H9 (cell line): ENCODE results near the gene ABCB11. TPM values are rescaled to one million over a fixed set of nuclear protein-coding genes. Genes with fewer than 3 reads are reported as not detected.

Experiments used
- DNase-seq: peaks from one replicate; pipeline ENCODE4 v3.0.0-alpha.2; 2017
- H2AFZ ChIP-seq: one replicate; pipeline ENCODE4 v1.6.1; 2013; ENCODE audit warnings: mild to moderate bottlenecking, low read length, control low read depth, moderate library complexity
- H2AK5ac ChIP-seq: 2 replicates; pipeline ENCODE4 v1.6.1; 2013; ENCODE audit warnings: low read length, control low read depth, mixed read lengths; ENCODE audit not compliant: insufficient read length
- H2BK120ac ChIP-seq: one replicate; pipeline ENCODE4 v1.6.1; 2013; ENCODE audit warnings: low read depth, mild to moderate bottlenecking, low read length, control low read depth, inconsistent platforms; ENCODE audit not compliant: poor library complexity, severe bottlenecking
- H2BK12ac ChIP-seq: 2 replicates; pipeline ENCODE4 v1.6.1; 2013; ENCODE audit warnings: low read length, control low read depth, mixed read lengths, low read depth; ENCODE audit not compliant: insufficient read length
- H2BK15ac ChIP-seq: 2 replicates; pipeline ENCODE4 v1.6.1; 2013; ENCODE audit warnings: low read depth, low read length, control low read depth
- H2BK20ac ChIP-seq: one replicate; pipeline ENCODE4 v1.6.1; 2013; ENCODE audit warnings: low read depth, mild to moderate bottlenecking, low read length, control low read depth, inconsistent platforms; ENCODE audit not compliant: poor library complexity, severe bottlenecking
- H2BK5ac ChIP-seq: 2 replicates; pipeline ENCODE4 v1.6.1; 2013; ENCODE audit warnings: low read length, control low read depth, mixed read lengths; ENCODE audit not compliant: insufficient read length
- H3K14ac ChIP-seq: 2 replicates; pipeline ENCODE4 v1.6.1; 2013; ENCODE audit warnings: low read length, control low read depth; ENCODE audit not compliant: insufficient read depth
- H3K18ac ChIP-seq: 2 replicates; pipeline ENCODE4 v1.6.1; 2013; ENCODE audit warnings: low read depth, mild to moderate bottlenecking, mixed read lengths, low read length, control low read depth; ENCODE audit not compliant: insufficient read length
- H3K23ac ChIP-seq: 2 replicates; pipeline ENCODE4 v1.6.1; 2013; ENCODE audit warnings: low read length, control low read depth, mixed read lengths, low read depth; ENCODE audit not compliant: insufficient read length
- H3K23me2 ChIP-seq: 2 replicates; pipeline ENCODE4 v1.6.1; 2013; ENCODE audit warnings: low read depth, mild to moderate bottlenecking, mixed read lengths, low read length, control low read depth; ENCODE audit not compliant: insufficient read length, poor library complexity, severe bottlenecking
- H3K27ac ChIP-seq: 2 replicates; pipeline ENCODE4 v1.5.1; 2013; ENCODE audit warnings: low read length, control low read depth, mixed read lengths, low read depth; ENCODE audit not compliant: insufficient read length
- H3K27me3 ChIP-seq: 2 replicates; pipeline ENCODE4 v1.6.1; 2013; ENCODE audit warnings: low read length, control low read depth, inconsistent platforms; ENCODE audit not compliant: insufficient read depth
- H3K4ac ChIP-seq: 2 replicates; pipeline ENCODE4 v1.6.1; 2013; ENCODE audit warnings: low read depth, mild to moderate bottlenecking, control low read depth, inconsistent platforms, low read length, moderate library complexity
- H3K4me1 ChIP-seq: 2 replicates; pipeline ENCODE4 v1.6.1; 2013; ENCODE audit warnings: low read length, control low read depth, inconsistent platforms; ENCODE audit not compliant: insufficient read depth
- H3K4me2 ChIP-seq: 2 replicates; pipeline ENCODE4 v1.6.1; 2013; ENCODE audit warnings: low read length, control low read depth, mixed read lengths; ENCODE audit not compliant: insufficient read length, insufficient read depth
- H3K56ac ChIP-seq: 2 replicates; pipeline ENCODE4 v1.6.1; 2013; ENCODE audit warnings: low read depth, mild to moderate bottlenecking, mixed read lengths, low read length, control low read depth; ENCODE audit not compliant: insufficient read length
- H3K79me1 ChIP-seq: 2 replicates; pipeline ENCODE4 v1.6.1; 2013; ENCODE audit warnings: low read depth, mild to moderate bottlenecking, moderate library complexity, low read length, control low read depth, inconsistent platforms; ENCODE audit not compliant: insufficient read depth, poor library complexity, severe bottlenecking
- H3K79me2 ChIP-seq: 2 replicates; pipeline ENCODE4 v1.6.1; 2013; ENCODE audit warnings: low read length, control low read depth, inconsistent platforms; ENCODE audit not compliant: insufficient read depth
- H3K9ac ChIP-seq: 2 replicates; pipeline ENCODE4 v1.6.1; 2013; ENCODE audit warnings: low read length, control low read depth, mixed read lengths; ENCODE audit not compliant: insufficient read length; ENCODE audit errors: extremely low read depth
- H3K9me3 ChIP-seq: one replicate; pipeline ENCODE4 v1.6.1; 2013; ENCODE audit warnings: low read depth, low read length, inconsistent platforms; ENCODE audit not compliant: control insufficient read depth
- H3T11ph ChIP-seq: one replicate; pipeline ENCODE4 v1.6.1; 2013; ENCODE audit warnings: mild to moderate bottlenecking, low read length, control low read depth, inconsistent platforms
- H4K20me1 ChIP-seq: one replicate; pipeline ENCODE4 v1.6.1; 2013; ENCODE audit not compliant: control insufficient read depth, insufficient read length, insufficient read depth
- H4K5ac ChIP-seq: 2 replicates; pipeline ENCODE4 v1.6.1; 2013; ENCODE audit warnings: low read depth, mild to moderate bottlenecking, mixed read lengths, low read length, control low read depth; ENCODE audit not compliant: insufficient read length
- H4K8ac ChIP-seq: replicated peaks from 2 replicates; pipeline ENCODE4 v1.6.1; 2013; ENCODE audit warnings: low read length, control low read depth, mixed read lengths, low read depth; ENCODE audit not compliant: insufficient read length
- H4K91ac ChIP-seq: 2 replicates; pipeline ENCODE4 v1.6.1; 2013; ENCODE audit warnings: low read depth, mild to moderate bottlenecking, moderate library complexity, mixed read lengths, low read length, control low read depth; ENCODE audit not compliant: insufficient read length
- H3K27ac Mint-ChIP-seq, 3 experiments: 2 replicates in 2 of 3; 3 replicates in 1 of 3; pipeline ENCODE4 v1.8.0; 2020 to 2021; ENCODE audit warnings: mixed read lengths in 3 of 3, mild to moderate bottlenecking in 1 of 3, moderate library complexity in 1 of 3
- H3K27me3 Mint-ChIP-seq: 2 replicates; pipeline ENCODE4 v1.8.0; 2021; ENCODE audit warnings: low read depth, mild to moderate bottlenecking, moderate library complexity, mixed read lengths
- H3K36me3 Mint-ChIP-seq, 3 experiments: 2 replicates in 2 of 3; 3 replicates in 1 of 3; pipeline ENCODE4 v1.8.0; 2020 to 2021; ENCODE audit warnings: low read depth in 3 of 3, mixed read lengths in 3 of 3; ENCODE audit not compliant: insufficient read depth in 1 of 3
- H3K4me1 Mint-ChIP-seq, 2 experiments: 2 replicates each; pipeline ENCODE4 v1.8.0; 2020; ENCODE audit warnings: mixed read lengths in 2 of 2
- H3K4me3 Mint-ChIP-seq, 2 experiments: 2 replicates in 1 of 2; 3 replicates in 1 of 2; pipeline ENCODE4 v1.8.0; 2020 to 2021; ENCODE audit warnings: mild to moderate bottlenecking in 2 of 2, mixed read lengths in 2 of 2, moderate library complexity in 1 of 2
- H3K9me3 Mint-ChIP-seq, 2 experiments: 2 replicates in 1 of 2; 3 replicates in 1 of 2; pipeline ENCODE4 v1.8.0; 2020; ENCODE audit warnings: mild to moderate bottlenecking in 2 of 2, mixed read lengths in 2 of 2, moderate library complexity in 1 of 2
- WGBS: extraction: QIAGEN DNeasy Blood & Tissue Kit; methylation state at CpG from one replicate; pipeline ENCODE4 v1.1.7; 2013; ENCODE audit warnings: missing lambda C conversion rate, low lambda C conversion rate, mixed read lengths; ENCODE audit not compliant: insufficient read length; ENCODE audit errors: extremely low coverage; 5-methylcytosine and 5-hydroxymethylcytosine counted together
- total RNA-seq: library from RNA; stranded (reverse); gene quantifications from 2 replicates; pipeline ENCODE4 v1.2.1, GENCODE V29; 2021
- TF ChIP-seq, protein P1 (sequence below): fragments of 200-600 bp; sonication (generic); conservative IDR thresholded peaks from 3 replicates; pipeline ENCODE4 v1.8.0; 2021; ENCODE audit warnings: antibody characterized with exemption, mild to moderate bottlenecking

ABCB11 gene
- total RNA-seq, 1 experiment from 2014 or later = not detected

DNA sequence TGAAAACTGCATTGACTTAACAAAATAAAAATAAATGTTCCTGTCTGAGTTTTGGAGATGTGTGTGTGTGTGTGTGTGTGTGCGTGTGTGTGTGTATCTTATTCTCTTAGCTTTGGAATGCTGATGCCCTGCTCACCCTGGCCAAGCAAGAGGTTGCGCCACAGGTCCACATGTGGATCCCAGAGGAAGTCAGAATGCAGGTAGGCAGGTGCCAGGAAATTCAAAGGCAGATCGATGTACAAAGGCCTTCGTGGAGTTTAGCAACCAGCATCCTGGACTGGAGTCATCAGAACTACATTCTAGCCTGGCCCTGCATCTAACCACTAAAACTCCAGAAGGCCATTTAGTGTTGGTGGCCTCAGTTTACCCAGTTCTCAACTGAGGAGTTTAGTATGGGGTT, 117.6 kb downstream of the ABCB11 start:
- Histone ChIP-seq H2AFZ (no peak overlapping the region), H4K8ac (no peak overlapping the region), H3K14ac (no peak overlapping the region), H3K4me1 (peaks cover 16% of the 10 kb centered on the region), H2BK12ac (no peak overlapping the region), H2AK5ac (no peak overlapping the region), H4K5ac (no peak overlapping the region), H3T11ph (no peak overlapping the region), H4K20me1 (no peaks in the 10 kb centered on the region), H3K9ac (no peak overlapping the region), H2BK15ac (no peak overlapping the region), H2BK5ac (no peak overlapping the region), H2BK120ac (no peak overlapping the region), H3K27me3 (no peaks in the 10 kb centered on the region; the same call in 1 of the 2 replicates), H2BK20ac (no peak overlapping the region), H3K79me2 (no peaks in the 10 kb centered on the region), H3K79me1 (no peaks in the 10 kb centered on the region), H3K4ac (no peak overlapping the region), H3K23ac (no peak overlapping the region), H3K23me2 (no peaks in the 10 kb centered on the region), H3K27ac (no peak overlapping the region), H3K4me2 (no peak overlapping the region), H3K9me3 (no peaks in the 10 kb centered on the region), H4K91ac (no peak overlapping the region), H3K56ac (no peak overlapping the region), H3K18ac (no peak overlapping the region)
- H3K4me3 Mint-ChIP-seq = peak overlapping the region in 1 of 2 experiments; percentile 45; a peak in 1 of 5 replicates
- no peak overlapping the region for H3K27ac Mint-ChIP-seq
- no CpG with 5 or more reads among the region's 4 CpGs for WGBS
- peaks cover 0 to 11% (median 5%) of the 10 kb centered on the region in 3 experiments; a peak in 4 of 7 replicates for H3K36me3 Mint-ChIP-seq
- peaks cover 7 to 9% of the 10 kb centered on the region in 2 experiments for H3K9me3 Mint-ChIP-seq
- H3K27me3 Mint-ChIP-seq = no peaks in the 10 kb centered on the region; the same call in 1 of the 2 replicates
- TF ChIP-seq, protein P1, sequence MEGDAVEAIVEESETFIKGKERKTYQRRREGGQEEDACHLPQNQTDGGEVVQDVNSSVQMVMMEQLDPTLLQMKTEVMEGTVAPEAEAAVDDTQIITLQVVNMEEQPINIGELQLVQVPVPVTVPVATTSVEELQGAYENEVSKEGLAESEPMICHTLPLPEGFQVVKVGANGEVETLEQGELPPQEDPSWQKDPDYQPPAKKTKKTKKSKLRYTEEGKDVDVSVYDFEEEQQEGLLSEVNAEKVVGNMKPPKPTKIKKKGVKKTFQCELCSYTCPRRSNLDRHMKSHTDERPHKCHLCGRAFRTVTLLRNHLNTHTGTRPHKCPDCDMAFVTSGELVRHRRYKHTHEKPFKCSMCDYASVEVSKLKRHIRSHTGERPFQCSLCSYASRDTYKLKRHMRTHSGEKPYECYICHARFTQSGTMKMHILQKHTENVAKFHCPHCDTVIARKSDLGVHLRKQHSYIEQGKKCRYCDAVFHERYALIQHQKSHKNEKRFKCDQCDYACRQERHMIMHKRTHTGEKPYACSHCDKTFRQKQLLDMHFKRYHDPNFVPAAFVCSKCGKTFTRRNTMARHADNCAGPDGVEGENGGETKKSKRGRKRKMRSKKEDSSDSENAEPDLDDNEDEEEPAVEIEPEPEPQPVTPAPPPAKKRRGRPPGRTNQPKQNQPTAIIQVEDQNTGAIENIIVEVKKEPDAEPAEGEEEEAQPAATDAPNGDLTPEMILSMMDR = no peak
- peaks cover 50 to 52% of the 10 kb centered on the region in 2 experiments for H3K4me1 Mint-ChIP-seq
- DNase-seq = no peak
